Suprapubic skin (tissue), 4 donors: ENCODE results near the gene PNRC1.

ENCODE experiments used
- CTCF ChIP-seq, 2 donors: fragments of 200-600 bp in 1 of 2; fragments of 450-650 bp in 1 of 2; sonication (generic) in 1 of 2; IDR thresholded peaks; one replicate each; pipeline ENCODE4 v1.5.1; 2016 to 2019; ENCODE audit warnings: antibody characterized with exemption in 2 of 2, mild to moderate bottlenecking in 1 of 2, moderate library complexity in 1 of 2
- EP300 ChIP-seq: sonication (generic); formaldehyde crosslinking; IDR thresholded peaks from one replicate; pipeline ENCODE4 v1.6.1; 2017; ENCODE audit warnings: antibody characterized with exemption
- POLR2A ChIP-seq, 2 donors: fragments of 450-650 bp; IDR thresholded peaks; one replicate each; pipeline ENCODE4 v1.6.1; 2017; ENCODE audit warnings: antibody characterized with exemption in 2 of 2, mild to moderate bottlenecking in 2 of 2, moderate library complexity in 2 of 2
- POLR2AphosphoS5 ChIP-seq, 3 donors: sonication (generic); formaldehyde crosslinking; IDR thresholded peaks; one replicate each; pipeline ENCODE4 v1.6.1; 2017; ENCODE audit warnings: antibody characterized with exemption in 3 of 3

DNA sequence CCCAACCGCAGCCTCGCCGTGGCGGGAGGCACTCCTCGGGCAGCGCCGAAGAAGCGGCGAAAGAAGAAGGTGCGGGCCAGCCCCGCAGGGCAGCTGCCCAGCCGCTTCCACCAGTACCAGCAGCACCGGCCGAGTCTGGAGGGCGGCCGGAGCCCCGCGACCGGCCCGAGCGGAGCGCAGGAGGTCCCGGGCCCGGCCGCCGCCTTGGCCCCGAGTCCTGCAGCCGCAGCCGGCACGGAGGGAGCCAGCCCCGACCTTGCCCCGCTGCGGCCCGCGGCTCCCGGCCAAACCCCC lies 525 bp downstream of the PNRC1 start:
- no peak for TF ChIP-seq CTCF (IDR thresholded peaks at IDR 0.05)
- TF ChIP-seq POLR2AphosphoS5 (IDR thresholded peaks at IDR 0.05): no peak
- TF ChIP-seq EP300: no peak
- TF ChIP-seq POLR2A (IDR thresholded peaks at IDR 0.05): no peak
